GM21423 (cell line): Measurements from ENCODE around the gene SDK1.

ENCODE experiments used
- ATAC-seq: cut with Tn5 transposase; IDR thresholded peaks from one replicate; pipeline ENCODE4 v1.9.1; 2021; ENCODE audit warnings: mild to moderate bottlenecking, moderate library complexity; ENCODE audit not compliant: unreplicated experiment

The SDK1 gene

GRCh38 chr7:4025210-4025609 is 724.2 kb downstream of the SDK1 start:
- ATAC-seq = no peak

- no peak for ATAC-seq
Observed at GRCh38 chr7:4025694-4026615, 724.9 kb downstream of the SDK1 start.

GRCh38 chr7:4026941-4027486 is 726.0 kb downstream of the SDK1 start:
- no peak for ATAC-seq

- ATAC-seq = no peak
Observed at GRCh38 chr7:4028221-4028620, 727.2 kb downstream of the SDK1 start.

DNA sequence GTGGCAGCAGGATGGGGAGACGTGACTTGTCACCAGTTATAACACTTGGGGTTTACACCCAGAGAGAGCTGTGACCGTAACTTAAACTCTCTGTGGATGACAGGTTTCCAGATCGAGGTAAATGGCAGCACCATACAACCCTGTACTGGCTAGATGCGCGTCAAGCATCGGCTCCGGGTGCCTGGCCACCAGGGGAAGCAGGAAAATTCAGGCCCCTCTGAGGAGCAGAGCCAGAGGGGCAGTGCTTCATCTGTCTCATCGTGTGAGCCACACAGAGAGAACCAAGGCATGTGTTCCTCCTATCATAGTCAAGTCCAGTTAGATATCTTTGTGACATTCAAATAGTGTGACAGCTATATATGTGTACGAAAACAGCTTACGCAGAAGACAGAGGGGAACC is 728.9 kb downstream of the SDK1 start:
- ATAC-seq = no peak

DNA sequence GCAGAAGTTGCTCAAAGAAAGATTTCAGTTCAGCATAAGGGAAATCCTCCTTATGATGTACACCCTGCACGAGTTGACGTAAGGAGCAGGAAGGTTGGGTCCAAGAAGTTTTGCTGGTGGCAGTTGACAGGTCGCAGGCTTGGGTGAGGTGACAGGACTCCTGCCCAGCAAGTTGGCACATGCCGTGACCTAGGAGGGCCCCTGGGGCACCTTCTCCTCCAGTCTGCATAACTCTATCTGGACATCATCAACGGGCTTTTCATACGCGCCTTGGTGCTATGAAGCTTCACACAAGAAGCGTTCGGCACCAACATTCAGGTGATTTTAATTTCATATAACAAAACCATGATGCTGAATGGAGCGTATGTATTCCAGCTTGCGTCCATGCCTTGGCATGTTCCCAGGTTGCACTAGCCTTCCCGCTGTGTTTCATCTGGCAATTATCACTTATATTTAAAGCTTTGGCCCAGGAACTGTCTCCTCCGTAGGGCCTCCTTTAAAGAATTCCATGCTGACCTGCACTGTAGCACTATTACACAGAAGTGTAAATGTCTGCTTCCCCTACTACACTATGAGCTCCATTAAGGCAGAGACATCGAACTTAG is 729.4 kb downstream of the SDK1 start:
- ATAC-seq = no peak

DNA sequence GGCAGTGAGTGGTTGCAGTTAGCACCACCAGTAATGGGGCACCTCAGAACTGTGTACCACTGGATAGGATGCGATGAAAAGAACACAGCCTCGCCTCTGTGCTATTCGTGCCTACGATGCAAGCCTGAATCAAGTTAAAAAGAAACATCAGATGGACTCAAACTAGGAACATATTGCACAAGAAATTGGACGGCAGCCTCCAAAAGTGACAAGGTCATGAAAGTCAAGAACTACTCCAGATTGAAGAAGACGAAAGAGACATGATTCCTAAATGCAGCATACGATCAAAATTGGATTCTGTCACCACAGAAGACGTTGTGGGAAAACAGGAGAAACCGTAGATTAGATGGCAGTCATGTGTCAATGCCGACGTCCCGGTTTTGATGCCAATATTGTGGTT is 732.9 kb downstream of the SDK1 start:
- no peak for ATAC-seq

DNA sequence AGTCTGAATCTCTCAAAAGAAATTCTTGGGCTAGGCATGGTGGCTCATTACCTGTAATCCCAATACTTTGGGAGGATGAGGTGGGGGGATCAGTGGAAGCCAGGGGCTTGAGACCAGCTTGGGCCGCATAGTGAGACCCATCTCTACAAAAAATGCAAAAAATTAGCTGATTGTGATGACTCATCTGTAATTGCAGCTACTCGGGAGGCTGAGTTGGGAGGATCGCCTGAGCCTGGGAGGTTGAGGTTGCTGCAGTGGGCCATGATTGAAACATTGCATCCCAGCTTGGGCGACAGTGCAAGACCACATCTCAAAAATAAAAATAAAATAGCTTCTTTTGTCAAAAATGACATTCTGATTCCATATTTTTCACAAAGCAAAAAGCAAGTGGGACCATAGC is 736.3 kb downstream of the SDK1 start:
- no peak for ATAC-seq

- no peak for ATAC-seq
Observed at GRCh38 chr7:4037877-4038276, 736.8 kb downstream of the SDK1 start.

DNA sequence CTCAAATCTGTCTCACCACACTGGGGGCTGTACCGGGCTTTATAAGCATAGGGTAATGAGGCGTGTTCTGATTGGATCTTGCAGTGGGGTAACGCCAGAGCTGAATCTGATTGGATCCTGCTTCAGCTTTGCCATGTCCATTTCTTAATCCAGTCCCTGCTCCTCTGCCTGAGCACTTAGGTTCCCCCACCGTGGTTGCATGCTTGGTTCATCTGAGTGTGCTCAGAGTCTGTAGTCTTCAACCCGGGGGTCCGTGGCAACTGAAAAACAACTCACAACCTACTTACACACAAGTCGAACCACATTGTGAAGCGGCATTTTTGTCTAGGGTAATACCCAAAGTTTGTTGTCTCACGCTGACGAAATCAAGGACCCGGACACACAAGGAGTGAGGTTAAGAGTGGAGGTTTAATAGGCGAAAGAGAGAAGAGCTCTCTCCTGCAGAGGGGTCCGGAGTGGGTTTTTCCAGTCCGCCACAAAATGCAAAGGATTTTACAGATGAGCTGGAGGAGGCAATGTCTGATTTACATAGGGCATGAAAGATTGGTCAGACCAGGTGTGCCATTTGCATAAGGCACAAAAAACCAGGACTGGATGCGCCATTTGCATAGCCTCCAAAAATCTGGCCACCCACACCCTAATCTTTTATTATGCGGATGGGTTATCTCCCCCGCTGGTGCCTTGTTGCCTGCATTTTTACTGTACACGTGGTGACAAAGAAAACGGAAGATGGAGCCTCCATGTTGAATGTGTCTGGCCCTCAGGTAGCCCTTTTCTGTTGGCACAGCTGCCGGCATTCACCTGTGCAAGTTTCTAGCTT is 739.3 kb downstream of the SDK1 start:
- no peak for ATAC-seq

DNA sequence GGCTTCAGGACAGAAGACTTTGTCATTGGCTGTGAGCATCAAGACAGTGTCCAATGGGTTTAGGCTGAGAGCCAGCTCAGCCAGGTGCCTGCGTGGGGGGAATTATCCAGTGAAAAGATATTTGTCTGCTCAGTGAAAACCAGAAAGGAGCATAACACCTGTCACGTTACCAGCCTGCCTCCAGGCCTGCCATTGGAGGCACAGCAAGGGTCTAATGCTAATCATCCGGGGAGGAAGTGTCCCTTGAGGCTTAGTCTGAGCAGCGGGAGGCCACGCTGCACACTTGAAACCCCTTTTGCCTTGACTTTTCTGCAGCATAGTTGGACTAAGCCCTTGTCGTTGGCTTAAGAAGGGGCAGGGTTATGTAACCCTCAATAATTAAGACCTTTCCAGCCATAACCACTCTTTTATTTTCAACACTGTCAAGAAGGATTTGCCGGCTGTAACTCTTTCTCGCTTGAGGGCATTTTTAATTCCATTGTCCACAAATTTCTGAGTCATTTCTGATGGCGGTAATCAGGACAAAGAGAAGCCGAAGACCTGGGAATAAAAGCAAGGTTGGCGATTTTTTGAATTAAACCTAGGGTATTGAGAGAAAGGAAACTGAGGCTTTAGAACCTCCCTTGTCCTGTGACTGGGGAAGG is 741.5 kb downstream of the SDK1 start:
- no peak for ATAC-seq

- no peak for ATAC-seq
Observed at GRCh38 chr7:4043988-4044387, 742.9 kb downstream of the SDK1 start.

DNA sequence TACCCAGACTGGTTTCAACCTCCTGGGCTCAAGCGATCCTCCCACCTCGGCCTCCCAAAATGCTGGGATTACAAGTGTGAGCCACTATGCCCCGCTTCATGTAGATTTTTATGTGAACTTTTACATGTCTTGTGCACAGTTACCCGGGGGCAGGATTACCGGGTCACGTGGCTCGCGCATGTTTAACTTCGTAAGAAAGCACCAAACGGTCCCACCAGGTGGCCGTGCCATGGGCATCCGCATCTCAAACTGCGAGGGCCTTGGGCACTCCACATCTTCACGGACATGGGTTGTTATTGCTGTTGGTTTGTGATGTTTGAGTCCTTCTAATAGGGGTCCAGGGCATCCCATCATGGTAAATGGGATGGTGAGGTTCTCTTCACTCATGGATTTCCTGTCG is 744.4 kb downstream of the SDK1 start:
- no peak for ATAC-seq

DNA sequence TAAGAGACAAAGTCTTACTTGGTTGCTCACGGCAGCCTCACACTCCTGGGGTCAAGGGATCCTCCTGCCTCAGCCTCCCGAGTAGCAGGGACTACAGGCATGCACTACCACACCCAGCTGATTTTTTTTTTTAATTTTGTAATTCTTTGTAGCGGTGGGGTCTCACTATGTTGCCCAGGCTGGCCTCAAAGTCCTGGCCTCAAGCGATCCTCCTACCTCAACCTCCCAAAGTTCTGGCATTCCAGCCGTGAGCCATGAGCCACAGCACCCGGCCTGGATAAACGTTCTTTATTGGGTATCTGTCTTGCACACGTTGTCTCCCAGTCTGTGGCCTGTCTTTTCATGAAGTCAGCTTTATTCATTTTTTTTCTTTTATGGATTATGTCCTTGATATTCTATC is 744.9 kb downstream of the SDK1 start:
- ATAC-seq = no peak

GRCh38 chr7:4048336-4048735 is 747.3 kb downstream of the SDK1 start:
- no peak for ATAC-seq

GRCh38 chr7:4049202-4049601 is 748.1 kb downstream of the SDK1 start:
- ATAC-seq = no peak

GRCh38 chr7:4050126-4050660 is 749.1 kb downstream of the SDK1 start:
- no peak for ATAC-seq

- no peak for ATAC-seq
Observed at GRCh38 chr7:4051696-4052095, 750.6 kb downstream of the SDK1 start.

- no peak for ATAC-seq
Observed at GRCh38 chr7:4052130-4052529, 751.1 kb downstream of the SDK1 start.

DNA sequence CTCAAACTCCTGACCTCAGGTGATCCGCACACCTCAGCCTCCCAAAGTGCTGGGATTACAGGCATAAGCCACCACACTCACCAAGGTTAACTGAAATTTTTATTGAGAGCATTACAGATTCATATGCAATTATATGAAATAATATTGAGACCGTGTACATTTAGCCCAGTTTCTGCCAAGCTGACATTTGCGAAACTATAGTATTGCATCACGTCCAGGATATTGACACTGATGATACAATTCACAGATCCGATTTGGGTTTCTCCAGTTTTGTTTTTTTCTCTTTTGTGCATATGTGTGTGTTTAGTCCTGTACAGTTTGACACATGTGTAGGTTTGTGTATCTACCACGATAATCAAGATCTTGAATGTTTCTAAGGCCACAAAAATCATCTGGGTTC is 753.1 kb downstream of the SDK1 start:
- no peak for ATAC-seq
